Mesendoderm (in vitro differentiated cells): ENCODE data around the gene MRGPRE.

Experiments used
- DNase-seq: peaks from one replicate; pipeline ENCODE4 v3.0.0; 2013
- H2AK5ac ChIP-seq: 2 replicates; pipeline ENCODE4 v1.6.1; 2013; ENCODE audit warnings: low read length, inconsistent platforms
- H2BK120ac ChIP-seq: 2 replicates; pipeline ENCODE4 v1.6.1; 2013; ENCODE audit warnings: low read depth, mild to moderate bottlenecking, low read length, moderate library complexity, mixed read lengths
- H2BK15ac ChIP-seq: replicated peaks from 2 replicates; pipeline ENCODE4 v1.6.1; 2013; ENCODE audit warnings: low read depth, mild to moderate bottlenecking, moderate library complexity
- H2BK5ac ChIP-seq: 2 replicates; pipeline ENCODE4 v1.6.1; 2013; ENCODE audit warnings: low read length, inconsistent platforms
- H3K18ac ChIP-seq: 2 replicates; pipeline ENCODE4 v1.6.1; 2013; ENCODE audit warnings: mild to moderate bottlenecking, low read length, mixed read lengths
- H3K23ac ChIP-seq: one replicate; pipeline ENCODE4 v1.6.1; 2013; ENCODE audit warnings: low read length
- H3K27ac ChIP-seq: 2 replicates; pipeline ENCODE4 v1.5.1; 2013; ENCODE audit warnings: low read depth, mild to moderate bottlenecking, inconsistent platforms, low read length, moderate library complexity
- H3K27me3 ChIP-seq: 2 replicates; pipeline ENCODE4 v1.6.1; 2013; ENCODE audit warnings: low read length, control low read depth, mild to moderate bottlenecking, inconsistent platforms; ENCODE audit not compliant: insufficient read depth, poor library complexity
- H3K36me3 ChIP-seq: 2 replicates; pipeline ENCODE4 v1.6.1; 2013; ENCODE audit warnings: low read length, inconsistent platforms; ENCODE audit not compliant: control insufficient read depth, insufficient read depth
- H3K4ac ChIP-seq: one replicate; pipeline ENCODE4 v1.6.1; 2013; ENCODE audit warnings: low read depth, mild to moderate bottlenecking, low read length, moderate library complexity
- H3K4me1 ChIP-seq: 2 replicates; pipeline ENCODE4 v1.6.1; 2013; ENCODE audit warnings: low read depth, low read length, inconsistent platforms; ENCODE audit not compliant: control insufficient read depth
- H3K4me2 ChIP-seq: 2 replicates; pipeline ENCODE4 v1.6.1; 2013; ENCODE audit warnings: low read length
- H3K4me3 ChIP-seq: 2 replicates; pipeline ENCODE4 v1.5.1; 2013; ENCODE audit warnings: mild to moderate bottlenecking, low read length
- H3K56ac ChIP-seq: one replicate; pipeline ENCODE4 v1.6.1; 2013; ENCODE audit warnings: low read length
- H3K79me1 ChIP-seq: 2 replicates; pipeline ENCODE4 v1.6.1; 2013; ENCODE audit warnings: low read length, inconsistent platforms
- H3K79me2 ChIP-seq: 2 replicates; pipeline ENCODE4 v1.6.1; 2013; ENCODE audit warnings: mild to moderate bottlenecking, low read length; ENCODE audit not compliant: control insufficient read depth, insufficient read depth
- H3K9ac ChIP-seq: 2 replicates; pipeline ENCODE4 v1.6.1; 2013; ENCODE audit warnings: low read length, inconsistent platforms
- H4K5ac ChIP-seq: one replicate; pipeline ENCODE4 v1.6.1; 2013; ENCODE audit warnings: low read length
- H4K8ac ChIP-seq: one replicate; pipeline ENCODE4 v1.6.1; 2013; ENCODE audit warnings: low read depth, mild to moderate bottlenecking, control low read depth, low read length, moderate library complexity
- WGBS: extraction: QIAGEN DNeasy Blood & Tissue Kit; methylation state at CpG from one replicate; pipeline ENCODE4 v1.1.7; 2013; ENCODE audit warnings: low lambda C conversion rate, missing lambda C conversion rate; ENCODE audit not compliant: insufficient coverage; ENCODE audit errors: extremely low coverage; 5-methylcytosine and 5-hydroxymethylcytosine counted together

Gene MRGPRE

GRCh38 chr11:3201112-3201581, 31.1 kb downstream of the MRGPRE start:
- Histone ChIP-seq H3K27ac (no peak overlapping the region), H3K18ac (no peak overlapping the region), H3K9ac (no peak overlapping the region), H3K79me2 (no peaks in the 10 kb centered on the region), H3K23ac (no peak overlapping the region), H4K8ac (no peak overlapping the region), H2BK5ac (no peak overlapping the region), H2BK15ac (no peak overlapping the region), H3K27me3 (peaks cover 9% of the 10 kb centered on the region), H3K79me1 (no peaks in the 10 kb centered on the region), H3K56ac (no peak overlapping the region), H3K4me2 (no peak overlapping the region), H3K4ac (no peak overlapping the region), H3K36me3 (no peaks in the 10 kb centered on the region), H2AK5ac (no peak overlapping the region), H4K5ac (no peak overlapping the region), H3K4me3 (no peak overlapping the region), H3K4me1 (no peaks in the 10 kb centered on the region), H2BK120ac (no peak overlapping the region)
- DNase-seq, result no peak
- WGBS, result no CpG with 5 or more reads among the region's 15 CpGs

GRCh38 chr11:3200388-3201111, 31.7 kb downstream of the MRGPRE start:
- H3K79me1 ChIP-seq, result no peaks in the 10 kb centered on the region
- no peak overlapping the region for H3K27ac ChIP-seq
- no peak overlapping the region for H3K4me2 ChIP-seq
- no peak overlapping the region for H2BK15ac ChIP-seq
- no peak overlapping the region for H2AK5ac ChIP-seq
- no peak overlapping the region for H2BK5ac ChIP-seq
- H3K56ac ChIP-seq, result no peak overlapping the region
- no CpG with 5 or more reads among the region's 12 CpGs for WGBS
- H3K18ac ChIP-seq, result no peak overlapping the region
- DNase-seq, result no peak
- H3K4me3 ChIP-seq, result no peak overlapping the region
- H2BK120ac ChIP-seq, result no peak overlapping the region
- peaks cover 9% of the 10 kb centered on the region for H3K27me3 ChIP-seq
- H3K9ac ChIP-seq, result no peak overlapping the region
- no peaks in the 10 kb centered on the region for H3K79me2 ChIP-seq
- H3K36me3 ChIP-seq, result no peaks in the 10 kb centered on the region
- H3K4me1 ChIP-seq, result no peaks in the 10 kb centered on the region
- H4K8ac ChIP-seq, result no peak overlapping the region
- no peak overlapping the region for H3K23ac ChIP-seq
- no peak overlapping the region for H4K5ac ChIP-seq
- no peak overlapping the region for H3K4ac ChIP-seq

- no peak for DNase-seq
- Histone ChIP-seq H3K27me3 (peaks cover 9% of the 10 kb centered on the region), H3K9ac (no peak overlapping the region), H3K27ac (no peak overlapping the region), H2BK15ac (no peak overlapping the region), H3K36me3 (no peaks in the 10 kb centered on the region), H2BK120ac (no peak overlapping the region), H4K5ac (no peak overlapping the region), H3K79me1 (no peaks in the 10 kb centered on the region), H2BK5ac (no peak overlapping the region), H2AK5ac (no peak overlapping the region), H3K4me2 (no peak overlapping the region), H3K23ac (no peak overlapping the region), H3K56ac (no peak overlapping the region), H3K4ac (no peak overlapping the region), H4K8ac (no peak overlapping the region), H3K4me1 (no peaks in the 10 kb centered on the region), H3K18ac (no peak overlapping the region), H3K4me3 (no peak overlapping the region), H3K79me2 (no peaks in the 10 kb centered on the region)
- no CpG with 5 or more reads among the region's 19 CpGs for WGBS
Observed at GRCh38 chr11:3199537-3200295, 32.5 kb downstream of the MRGPRE start.

GRCh38 chr11:3198815-3199214, 33.4 kb downstream of the MRGPRE start:
- no peak overlapping the region for H2AK5ac ChIP-seq
- WGBS, result no CpG with 5 or more reads among the region's 15 CpGs

GRCh38 chr11:3197878-3198528, 34.2 kb downstream of the MRGPRE start:
- H4K8ac ChIP-seq, result no peak overlapping the region
- no peak overlapping the region for H3K27ac ChIP-seq
- H3K18ac ChIP-seq, result no peak overlapping the region
- no peak overlapping the region for H4K5ac ChIP-seq
- H2BK120ac ChIP-seq, result no peak overlapping the region
- no peak for DNase-seq
- no peaks in the 10 kb centered on the region for H3K36me3 ChIP-seq
- H3K56ac ChIP-seq, result no peak overlapping the region
- no peaks in the 10 kb centered on the region for H3K79me1 ChIP-seq
- no peak overlapping the region for H2BK5ac ChIP-seq
- WGBS, result no CpG with 5 or more reads among the region's 8 CpGs
- no peak overlapping the region for H3K4ac ChIP-seq
- no peaks in the 10 kb centered on the region for H3K4me1 ChIP-seq
- H3K23ac ChIP-seq, result no peak overlapping the region
- H3K79me2 ChIP-seq, result no peaks in the 10 kb centered on the region
- H2AK5ac ChIP-seq, result no peak overlapping the region
- H3K4me2 ChIP-seq, result no peak overlapping the region
- H3K9ac ChIP-seq, result no peak overlapping the region
- H2BK15ac ChIP-seq, result no peak overlapping the region
- no peak overlapping the region for H3K4me3 ChIP-seq
- peaks cover 8% of the 10 kb centered on the region for H3K27me3 ChIP-seq

More at GRCh38 chr11:3198815-3199214, 33.4 kb downstream of the MRGPRE start:
- Histone ChIP-seq H3K9ac (no peak overlapping the region), H3K4me3 (no peak overlapping the region), H3K23ac (no peak overlapping the region), H2BK5ac (no peak overlapping the region), H3K4me2 (no peak overlapping the region), H3K36me3 (no peaks in the 10 kb centered on the region), H3K4ac (no peak overlapping the region), H3K56ac (no peak overlapping the region), H3K79me1 (no peaks in the 10 kb centered on the region), H4K8ac (no peak overlapping the region), H4K5ac (no peak overlapping the region), H2BK120ac (no peak overlapping the region), H3K4me1 (no peaks in the 10 kb centered on the region), H3K79me2 (no peaks in the 10 kb centered on the region), H3K18ac (no peak overlapping the region), H2BK15ac (no peak overlapping the region), H3K27me3 (peaks cover 9% of the 10 kb centered on the region), H3K27ac (no peak overlapping the region)
- no peak for DNase-seq
